Measurements from ENCODE around the gene NFYA.

- TF ChIP-seq MAX (IDR thresholded peaks at IDR 0.05) (no peak), CTCF (IDR thresholded peaks at IDR 0.05; ENCODE audit: low read depth, low read length, missing input control) (no peak), YY1 (IDR thresholded peaks at IDR 0.05) (no peak), REST (IDR thresholded peaks at IDR 0.05) (no peak), TAF1 (conservative IDR thresholded peaks at IDR 0.05) (no peak), ATF3 (IDR thresholded peaks at IDR 0.05) (no peak), SP1 (IDR thresholded peaks at IDR 0.05) (no peak), HNF4G (IDR thresholded peaks at IDR 0.05) (no peak), RXRA (IDR thresholded peaks at IDR 0.05) (no peak), ZBTB33 (IDR thresholded peaks at IDR 0.05) (no peak), RAD21 (IDR thresholded peaks at IDR 0.05) (no peak), FOXA1 (IDR thresholded peaks at IDR 0.05) (no peak), JUND (IDR thresholded peaks at IDR 0.05) (no peak)
Observed at GRCh38 chr6:41103847-41104246, 31.1 kb downstream of the NFYA start.
